ENCODE measurements around the gene RAB31.

The RAB31 gene

GRCh38 chr18:9796935-9797549, 88.9 kb downstream of the RAB31 start:
- no peak for DNase-seq

- DNase-seq = no peak
Measured at GRCh38 chr18:9802175-9803062, 94.3 kb downstream of the RAB31 start.

- no peak for DNase-seq
Measured at GRCh38 chr18:9803063-9803697, 95.1 kb downstream of the RAB31 start.

GRCh38 chr18:9803698-9804516, 95.8 kb downstream of the RAB31 start:
- no peak for DNase-seq

GRCh38 chr18:9804517-9805104, 96.5 kb downstream of the RAB31 start:
- DNase-seq = no peak

- DNase-seq = no peak
Measured at GRCh38 chr18:9806905-9807304, 98.8 kb downstream of the RAB31 start.

- DNase-seq = no peak
Measured at GRCh38 chr18:9808295-9809241, 100.5 kb downstream of the RAB31 start.

GRCh38 chr18:9809697-9810096, 101.6 kb downstream of the RAB31 start:
- DNase-seq = no peak

GRCh38 chr18:9810299-9810698, 102.2 kb downstream of the RAB31 start:
- no peak for DNase-seq

GRCh38 chr18:9810994-9811705, 103.0 kb downstream of the RAB31 start:
- DNase-seq = no peak

GRCh38 chr18:9811978-9812377, 103.9 kb downstream of the RAB31 start:
- no peak for DNase-seq

- DNase-seq = no peak
Measured at GRCh38 chr18:9814431-9814830, 106.3 kb downstream of the RAB31 start.

- no peak for DNase-seq
Measured at GRCh38 chr18:9817286-9817685, 109.2 kb downstream of the RAB31 start.

GRCh38 chr18:9817725-9818422, 109.8 kb downstream of the RAB31 start:
- DNase-seq = no peak

- no peak for DNase-seq
Measured at GRCh38 chr18:9818423-9818734, 110.3 kb downstream of the RAB31 start.

GRCh38 chr18:9820127-9820526, 112.0 kb downstream of the RAB31 start:
- no peak for DNase-seq

- DNase-seq = no peak
Measured at GRCh38 chr18:9820719-9821118, 112.6 kb downstream of the RAB31 start.

- DNase-seq = no peak
Measured at GRCh38 chr18:9822587-9823185, 114.6 kb downstream of the RAB31 start.

GRCh38 chr18:9823805-9824473, 115.8 kb downstream of the RAB31 start:
- no peak for DNase-seq
